Ovary (tissue), 10 donors: ENCODE measurements around the gene SYCP1. TPM values are rescaled to one million over a fixed set of nuclear protein-coding genes. Genes with fewer than 3 reads are reported as not detected.

Source experiments
- DNase-seq, 5 donors: peaks; one replicate each; pipeline ENCODE4 v3.0.0-alpha.2; 2019 to 2020
- H3K27ac ChIP-seq, 2 donors: fragments of 200-600 bp; one replicate each; pipeline versions ENCODE4 v1.5.1 to v1.8.0; 2019 to 2022
- H3K27me3 ChIP-seq: fragments of 200-600 bp; one replicate; pipeline ENCODE4 v1.8.0; 2022
- H3K36me3 ChIP-seq: fragments of 200-600 bp; sonication (generic); one replicate; pipeline ENCODE4 v1.5.1; 2019
- H3K4me1 ChIP-seq: one replicate; pipeline ENCODE4 v1.8.1; 2013; ENCODE audit warnings: mild to moderate bottlenecking, moderate library complexity; ENCODE audit not compliant: insufficient read depth
- H3K4me3 ChIP-seq: fragments of 200-600 bp; sonication (generic); one replicate; pipeline ENCODE4 v1.5.1; 2017
- H3K9me3 ChIP-seq, 2 donors: fragments of 200-600 bp in 1 of 2; sonication (generic) in 1 of 2; one replicate each; pipeline versions ENCODE4 v1.5.1 to v1.8.1; 2013 to 2019; ENCODE audit warnings: mild to moderate bottlenecking in 1 of 2, moderate library complexity in 1 of 2
- EP300 ChIP-seq: sonication (generic); formaldehyde crosslinking; IDR thresholded peaks from one replicate; pipeline ENCODE4 v1.6.1; 2017; ENCODE audit warnings: antibody characterized with exemption
- POLR2A ChIP-seq: fragments of 450-650 bp; IDR thresholded peaks from one replicate; pipeline ENCODE4 v1.6.1; 2017; ENCODE audit warnings: antibody characterized with exemption, mild to moderate bottlenecking, moderate library complexity
- WGBS, 3 donors: extraction: QIAGEN DNeasy Blood & Tissue Kit in 1 of 3; methylation state at CpG; one replicate each; pipeline versions ENCODE4 v1.1.5 to v1.1.7; 2013 to 2017; 5-methylcytosine and 5-hydroxymethylcytosine counted together
- intact Hi-C, 4 donors: fragments of 100-400 bp; cut with DNase I; formaldehyde crosslinking; loops; one replicate each; pipeline versions ENCODE4 v1.11.0 to v1.15.1; 2022 to 2023
- long read RNA-seq, 3 donors: library from polyadenylated mRNA in 2 of 3; unstranded in 2 of 3; transcript quantifications; one replicate each; pipeline ENCODE4 v2.0.0 and lab custom pipeline, GENCODE V29; 2021 to 2026
- polyA plus RNA-seq, 2 donors: library from polyadenylated mRNA; stranded (reverse); fragments of 200-250 nt in 1 of 2; fragments of 350-450 nt in 1 of 2; fragmentation: Illumina TruSeq in 1 of 2; extraction: RNeasy Lipid Tissue Mini Kit (QIAGEN cat#74804) in 1 of 2; gene quantifications; one replicate each; pipeline ENCODE4 v1.2.3, GENCODE V29; 2013 to 2014
- total RNA-seq, 7 donors: library from RNA; depleted of rRNA in 2 of 7; stranded (reverse); fragments of >200 nt in 2 of 7; fragmentation: NEBNext Ultra II Directional in 3 of 7; extraction: Animal tissue kit (Norgen Biotek cat#: 25700) in 3 of 7; gene quantifications; one replicate each; pipeline versions ENCODE4 v1.1.0 to v1.2.4, GENCODE V29; 2016 to 2023
- TF ChIP-seq, protein P1 (sequence below), 3 donors: fragments of 450-650 bp in 2 of 3; fragments of 200-600 bp in 1 of 3; IDR thresholded peaks; one replicate each; pipeline versions ENCODE4 v1.5.1 to v1.8.0; 2016 to 2022; ENCODE audit warnings: antibody characterized with exemption in 3 of 3, mild to moderate bottlenecking in 1 of 3
- donor health status: DM: no; HTN: no; CAD: no; lungs with moderate emphysema.
- donor health status: DM: no; HTN: no; CAD: no.
- donor health status: Bipolar disorder and iron deficiency.
- donor health status: DM: yes; HTN: yes; CAD: no.
- donor health status: DM: no; HTN: no; CAD: no.
- donor health status: DM: yes; HTN: yes; CAD: no.

SYCP1 gene, protein sequence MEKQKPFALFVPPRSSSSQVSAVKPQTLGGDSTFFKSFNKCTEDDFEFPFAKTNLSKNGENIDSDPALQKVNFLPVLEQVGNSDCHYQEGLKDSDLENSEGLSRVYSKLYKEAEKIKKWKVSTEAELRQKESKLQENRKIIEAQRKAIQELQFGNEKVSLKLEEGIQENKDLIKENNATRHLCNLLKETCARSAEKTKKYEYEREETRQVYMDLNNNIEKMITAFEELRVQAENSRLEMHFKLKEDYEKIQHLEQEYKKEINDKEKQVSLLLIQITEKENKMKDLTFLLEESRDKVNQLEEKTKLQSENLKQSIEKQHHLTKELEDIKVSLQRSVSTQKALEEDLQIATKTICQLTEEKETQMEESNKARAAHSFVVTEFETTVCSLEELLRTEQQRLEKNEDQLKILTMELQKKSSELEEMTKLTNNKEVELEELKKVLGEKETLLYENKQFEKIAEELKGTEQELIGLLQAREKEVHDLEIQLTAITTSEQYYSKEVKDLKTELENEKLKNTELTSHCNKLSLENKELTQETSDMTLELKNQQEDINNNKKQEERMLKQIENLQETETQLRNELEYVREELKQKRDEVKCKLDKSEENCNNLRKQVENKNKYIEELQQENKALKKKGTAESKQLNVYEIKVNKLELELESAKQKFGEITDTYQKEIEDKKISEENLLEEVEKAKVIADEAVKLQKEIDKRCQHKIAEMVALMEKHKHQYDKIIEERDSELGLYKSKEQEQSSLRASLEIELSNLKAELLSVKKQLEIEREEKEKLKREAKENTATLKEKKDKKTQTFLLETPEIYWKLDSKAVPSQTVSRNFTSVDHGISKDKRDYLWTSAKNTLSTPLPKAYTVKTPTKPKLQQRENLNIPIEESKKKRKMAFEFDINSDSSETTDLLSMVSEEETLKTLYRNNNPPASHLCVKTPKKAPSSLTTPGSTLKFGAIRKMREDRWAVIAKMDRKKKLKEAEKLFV
- not detected for total RNA-seq
- under 1 TPM in 1 of 2 donors, not detected in 1; 0.13 TPM for polyA plus RNA-seq
- long read RNA-seq, donor 1: 0 reads
- long read RNA-seq, donor 2, partial matches to known transcripts: 0 of 7 reads
- long read RNA-seq, donor 2, other reads (novel, unspliced or antisense): 0 of 7 reads
- long read RNA-seq, donor 3: 0 reads

DNA sequence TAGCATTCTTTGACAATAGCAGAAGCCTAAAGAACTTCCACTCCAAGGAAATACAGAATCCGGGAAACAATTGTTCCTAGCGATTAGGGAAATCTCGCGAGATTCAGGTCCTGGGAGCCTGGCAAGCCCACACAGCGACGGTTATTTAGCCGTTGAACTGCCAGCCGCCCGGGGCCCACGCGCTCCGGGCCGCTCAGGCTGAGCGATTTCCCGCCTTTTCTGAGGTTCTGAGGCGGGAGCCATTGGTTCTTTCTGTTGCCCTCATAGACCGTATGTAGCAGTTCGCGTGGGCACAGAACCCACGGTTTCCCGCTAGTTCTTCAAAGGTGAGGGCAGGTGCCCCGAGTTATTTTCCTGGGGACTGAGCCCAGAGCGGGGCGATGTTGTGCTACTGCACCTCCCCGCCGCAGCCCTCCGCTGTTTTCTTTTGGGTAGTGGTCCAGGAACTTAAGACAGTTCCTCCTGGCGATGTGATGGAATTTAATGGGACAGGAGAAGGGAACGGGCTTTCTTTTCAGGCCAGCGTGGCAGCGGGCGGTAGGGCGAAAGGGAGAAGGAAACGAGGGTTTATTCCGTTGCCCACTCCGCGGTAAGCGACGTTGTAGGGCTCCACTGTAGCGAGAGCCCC, at the start of gene SYCP1:
Gene SYCP1, plus strand, starts transcription at position 171 of the 628 bp plus-strand sequence. CDS start 602 bp downstream, outside the sequence.
- no peak for DNase-seq
- Histone ChIP-seq H3K27ac (no peak within 1 kb of the TSS), H3K36me3 (no peaks in the 10 kb centered on the region), H3K4me3 (no peak within 1 kb of the TSS), H3K4me1 (no peaks in the 10 kb centered on the region), H3K27me3 (no peaks in the 10 kb centered on the region), H3K9me3 (no peaks in the 10 kb centered on the region)
- WGBS, 3 donors: 26 to 44% (median 43%) methylated on average over 40 of the region's 40 CpGs
- intact Hi-C loops: no loop called here
- TF ChIP-seq, protein P1, sequence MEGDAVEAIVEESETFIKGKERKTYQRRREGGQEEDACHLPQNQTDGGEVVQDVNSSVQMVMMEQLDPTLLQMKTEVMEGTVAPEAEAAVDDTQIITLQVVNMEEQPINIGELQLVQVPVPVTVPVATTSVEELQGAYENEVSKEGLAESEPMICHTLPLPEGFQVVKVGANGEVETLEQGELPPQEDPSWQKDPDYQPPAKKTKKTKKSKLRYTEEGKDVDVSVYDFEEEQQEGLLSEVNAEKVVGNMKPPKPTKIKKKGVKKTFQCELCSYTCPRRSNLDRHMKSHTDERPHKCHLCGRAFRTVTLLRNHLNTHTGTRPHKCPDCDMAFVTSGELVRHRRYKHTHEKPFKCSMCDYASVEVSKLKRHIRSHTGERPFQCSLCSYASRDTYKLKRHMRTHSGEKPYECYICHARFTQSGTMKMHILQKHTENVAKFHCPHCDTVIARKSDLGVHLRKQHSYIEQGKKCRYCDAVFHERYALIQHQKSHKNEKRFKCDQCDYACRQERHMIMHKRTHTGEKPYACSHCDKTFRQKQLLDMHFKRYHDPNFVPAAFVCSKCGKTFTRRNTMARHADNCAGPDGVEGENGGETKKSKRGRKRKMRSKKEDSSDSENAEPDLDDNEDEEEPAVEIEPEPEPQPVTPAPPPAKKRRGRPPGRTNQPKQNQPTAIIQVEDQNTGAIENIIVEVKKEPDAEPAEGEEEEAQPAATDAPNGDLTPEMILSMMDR (IDR thresholded peaks at IDR 0.05): no peak
- TF ChIP-seq EP300 (no peak), POLR2A (no peak)

DNA sequence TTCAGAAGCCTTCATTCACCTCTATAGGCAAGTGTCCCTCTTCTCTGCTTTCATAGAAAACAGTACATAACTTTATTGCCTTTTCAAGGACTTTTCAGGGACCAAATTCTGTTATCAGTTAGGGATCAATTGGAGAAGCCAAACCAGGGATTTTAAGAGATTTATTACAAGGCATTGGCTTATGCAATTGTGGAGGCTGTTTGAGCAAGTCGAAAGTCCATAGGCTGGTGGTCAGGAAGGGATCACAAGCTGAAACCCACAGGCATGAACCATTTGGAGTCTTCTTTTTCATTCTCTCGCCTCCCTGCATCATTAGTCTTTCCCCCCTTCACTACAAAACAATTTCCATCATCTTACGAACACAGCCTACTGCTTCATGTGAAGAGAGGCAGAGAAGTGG, 34.8 kb upstream of the SYCP1 start:
- no peaks in the 10 kb centered on the region for H3K9me3 ChIP-seq
- H3K27ac ChIP-seq: no peak overlapping the region
- TF ChIP-seq EP300: no peak
- TF ChIP-seq, protein P1 (IDR thresholded peaks at IDR 0.05): no peak
- TF ChIP-seq POLR2A: no peak
- no peak for DNase-seq
- intact Hi-C loops: no loop called here
- H3K27me3 ChIP-seq: no peaks in the 10 kb centered on the region
- no peaks in the 10 kb centered on the region for H3K4me1 ChIP-seq
- no peaks in the 10 kb centered on the region for H3K36me3 ChIP-seq
- no peak overlapping the region for H3K4me3 ChIP-seq
- 60 to 68% (median 66%) methylated on average over 3 of the region's 3 CpGs for WGBS, 3 donors

DNA sequence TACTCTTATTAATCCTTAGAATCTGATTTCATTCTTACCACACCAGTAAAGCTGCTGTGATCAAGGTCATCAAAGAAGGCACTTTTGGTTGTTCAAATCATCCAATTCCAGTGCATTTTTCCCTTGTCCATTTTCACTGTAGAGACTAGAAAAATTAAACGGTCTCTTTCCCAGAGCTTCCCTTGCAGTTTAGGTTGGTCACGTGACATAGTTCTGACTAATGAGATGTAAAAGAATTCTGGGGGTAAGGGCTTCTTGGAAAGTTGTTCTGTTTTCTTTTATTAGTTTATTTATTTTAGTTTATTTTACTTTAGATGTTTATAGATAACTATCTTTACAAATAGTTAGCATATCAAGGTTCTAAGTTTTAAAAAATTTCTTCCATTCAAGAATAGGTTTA, 34.3 kb upstream of the SYCP1 start:
- no peaks in the 10 kb centered on the region for H3K4me1 ChIP-seq
- DNase-seq: no peak
- H3K27me3 ChIP-seq: no peaks in the 10 kb centered on the region
- no peaks in the 10 kb centered on the region for H3K9me3 ChIP-seq
- no peaks in the 10 kb centered on the region for H3K36me3 ChIP-seq
- intact Hi-C loops: no loop called here
- no peak overlapping the region for H3K27ac ChIP-seq
- H3K4me3 ChIP-seq: no peak overlapping the region
- WGBS, 3 donors: 80 to 89% (median 87%) methylated on average over 2 of the region's 2 CpGs
- TF ChIP-seq, protein P1 (IDR thresholded peaks at IDR 0.05): no peak
- TF ChIP-seq EP300 (no peak), POLR2A (no peak)

DNA sequence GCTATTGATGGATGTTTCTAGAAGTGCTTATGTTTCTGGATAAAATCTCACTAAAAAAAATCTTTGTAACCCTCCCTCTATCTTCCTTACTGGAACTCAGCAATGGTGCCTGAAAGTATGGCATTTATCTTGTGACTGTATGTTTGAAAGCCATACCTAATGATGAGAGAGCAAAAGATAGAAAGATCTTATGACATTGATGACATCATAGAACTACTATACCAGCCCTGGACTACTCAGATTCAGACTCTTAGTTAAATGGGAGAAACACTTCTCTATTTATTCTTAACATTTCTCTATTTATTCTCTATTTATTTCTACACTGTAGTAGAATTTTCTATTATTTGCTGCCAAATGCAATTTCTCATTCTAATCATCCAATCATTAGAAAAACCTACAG, 32.7 kb upstream of the SYCP1 start:
- no peaks in the 10 kb centered on the region for H3K36me3 ChIP-seq
- no peak overlapping the region for H3K4me3 ChIP-seq
- intact Hi-C loops: no loop called here
- no peaks in the 10 kb centered on the region for H3K27me3 ChIP-seq
- H3K27ac ChIP-seq: no peak overlapping the region
- TF ChIP-seq, protein P1 (IDR thresholded peaks at IDR 0.05): no peak
- no peak for TF ChIP-seq EP300
- no peak for TF ChIP-seq POLR2A
- H3K9me3 ChIP-seq: no peaks in the 10 kb centered on the region
- H3K4me1 ChIP-seq: no peaks in the 10 kb centered on the region
- no peak for DNase-seq
